DMS 273 (cell line): Measurements from ENCODE around the gene TBRG4.

Experiments used
- DNase-seq: peaks from one replicate; lab custom pipeline; 2025; ENCODE audit not compliant: unreplicated experiment; lab: John Stamatoyannopoulos, UW

The TBRG4 gene

DNA sequence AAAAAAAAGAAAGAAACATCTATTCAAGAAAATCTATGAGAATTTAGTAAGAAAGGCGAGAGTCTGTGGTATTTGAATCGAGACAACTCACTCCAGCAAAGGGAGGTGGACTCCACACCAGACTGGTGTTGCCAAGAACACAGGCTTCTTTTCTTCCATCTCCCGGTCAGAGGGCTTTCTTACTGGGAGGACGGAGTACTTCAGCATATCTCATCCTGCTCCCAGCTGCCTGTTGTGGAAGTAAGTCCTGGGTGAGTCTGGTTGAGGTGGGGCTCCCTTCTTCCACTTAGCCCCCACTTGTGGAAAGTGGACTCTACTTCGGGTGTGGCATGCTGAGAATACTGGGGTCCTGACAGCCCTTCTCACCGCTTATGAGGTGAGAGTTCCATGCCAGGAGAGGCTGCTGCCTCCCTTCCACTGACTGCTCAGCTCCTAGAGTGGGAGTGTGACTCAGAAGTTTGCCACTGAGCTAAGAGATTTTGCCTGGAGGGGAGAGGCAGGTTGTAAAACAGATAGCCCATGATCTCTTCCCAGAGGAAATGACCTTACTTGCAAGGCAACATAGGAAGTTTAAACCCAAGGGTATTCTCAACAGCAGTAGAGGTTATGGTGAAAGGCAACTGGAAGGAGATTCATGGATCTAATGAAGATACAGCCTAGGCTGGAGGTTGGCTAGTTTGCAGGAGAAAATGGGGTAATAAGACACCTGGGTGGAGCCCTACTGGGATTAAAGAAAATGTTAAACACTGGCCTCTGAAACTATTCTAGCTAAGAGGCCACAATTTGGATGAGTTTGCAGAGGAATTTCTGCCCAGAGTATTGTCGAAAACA is 19.2 kb downstream of the TBRG4 start:
- DNase-seq: no peak

DNA sequence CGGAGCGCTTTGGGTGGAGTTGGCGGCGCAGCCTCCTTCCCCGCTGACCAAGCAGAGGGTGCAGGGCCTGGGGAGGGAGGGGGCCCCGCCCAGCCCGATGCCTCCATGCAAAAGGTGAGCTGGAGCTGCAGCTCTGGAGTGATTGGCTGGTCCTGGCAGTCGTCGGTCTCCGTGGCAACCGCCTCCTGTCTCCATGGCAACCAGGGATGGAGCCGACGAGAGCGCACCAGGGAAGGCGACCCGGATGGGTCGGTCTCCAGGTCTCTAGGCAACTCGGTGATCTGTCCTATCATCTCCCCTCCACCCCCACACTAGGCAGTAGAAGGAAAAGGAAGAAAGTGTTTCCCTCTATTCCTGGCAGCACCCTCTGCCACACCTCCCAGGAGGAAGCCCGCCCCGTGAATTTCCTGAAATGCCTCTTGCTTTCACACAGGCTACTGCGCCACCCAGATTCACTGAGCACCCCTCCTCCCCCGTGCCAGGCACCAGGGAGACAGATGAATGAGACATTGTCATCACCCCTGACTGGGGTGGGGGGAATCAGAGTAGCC is 22.1 kb downstream of the TBRG4 start:
- DNase-seq: peak; percentile 93

DNA sequence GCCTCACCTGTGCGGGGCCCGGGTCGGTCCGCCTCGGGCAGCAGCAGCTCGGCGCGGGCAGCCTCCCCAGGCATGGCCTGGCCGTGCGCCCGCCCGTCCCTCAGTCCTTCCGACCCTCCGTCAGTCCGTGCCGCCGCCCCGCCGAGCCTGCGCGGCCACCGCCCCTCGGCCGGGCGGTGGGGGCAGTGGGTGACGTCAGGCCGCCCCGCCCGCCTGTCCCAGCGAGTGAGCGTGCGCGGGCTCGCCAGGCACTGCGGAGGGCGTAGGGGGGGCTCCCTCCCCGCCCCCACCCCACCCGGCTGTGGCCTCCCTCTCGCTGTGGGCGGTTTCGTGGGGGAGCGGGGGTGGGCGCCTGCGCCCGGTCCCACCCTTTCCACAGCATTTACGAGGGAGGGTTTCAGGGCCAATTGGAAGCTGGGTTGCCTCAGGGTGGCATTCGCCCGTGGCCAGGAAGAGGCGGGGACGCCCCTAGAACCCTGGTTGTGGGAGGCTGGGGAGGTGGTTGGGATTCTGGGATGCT is 22.6 kb downstream of the TBRG4 start, which contains the start of gene NACAD:
NACAD (minus strand) TSS at position 149 of the 520 bp plus-strand sequence; CDS start at position 74, 75 bp downstream.
- peak; percentile 81 for DNase-seq

DNA sequence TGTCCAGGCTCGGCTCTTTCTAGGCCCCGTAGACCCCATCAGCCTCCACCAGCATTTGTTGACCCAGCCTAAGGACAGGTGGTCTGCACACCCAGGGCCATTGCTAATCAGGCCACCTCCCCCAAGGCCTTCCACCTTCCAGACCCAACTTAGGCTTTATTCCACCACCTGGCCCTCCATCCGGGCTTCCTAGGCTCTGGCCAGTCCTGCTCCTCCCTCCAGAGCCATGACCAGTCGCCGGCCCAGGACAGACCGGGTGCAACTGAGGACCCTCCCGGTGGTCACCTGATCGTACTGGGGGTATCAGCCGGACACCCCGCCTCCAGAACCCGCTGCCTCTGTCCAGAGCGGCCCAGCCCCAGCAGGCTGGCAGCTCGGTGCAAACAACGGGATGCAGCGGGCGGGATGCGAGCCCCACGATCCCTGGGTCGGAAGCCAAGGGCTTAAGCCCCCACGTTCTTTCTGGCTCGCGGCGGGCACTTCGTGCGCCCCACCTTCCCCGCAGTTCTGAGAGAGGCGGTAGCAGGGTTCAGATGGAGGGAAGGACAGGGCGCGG is 23.3 kb downstream of the TBRG4 start:
- no peak for DNase-seq

DNA sequence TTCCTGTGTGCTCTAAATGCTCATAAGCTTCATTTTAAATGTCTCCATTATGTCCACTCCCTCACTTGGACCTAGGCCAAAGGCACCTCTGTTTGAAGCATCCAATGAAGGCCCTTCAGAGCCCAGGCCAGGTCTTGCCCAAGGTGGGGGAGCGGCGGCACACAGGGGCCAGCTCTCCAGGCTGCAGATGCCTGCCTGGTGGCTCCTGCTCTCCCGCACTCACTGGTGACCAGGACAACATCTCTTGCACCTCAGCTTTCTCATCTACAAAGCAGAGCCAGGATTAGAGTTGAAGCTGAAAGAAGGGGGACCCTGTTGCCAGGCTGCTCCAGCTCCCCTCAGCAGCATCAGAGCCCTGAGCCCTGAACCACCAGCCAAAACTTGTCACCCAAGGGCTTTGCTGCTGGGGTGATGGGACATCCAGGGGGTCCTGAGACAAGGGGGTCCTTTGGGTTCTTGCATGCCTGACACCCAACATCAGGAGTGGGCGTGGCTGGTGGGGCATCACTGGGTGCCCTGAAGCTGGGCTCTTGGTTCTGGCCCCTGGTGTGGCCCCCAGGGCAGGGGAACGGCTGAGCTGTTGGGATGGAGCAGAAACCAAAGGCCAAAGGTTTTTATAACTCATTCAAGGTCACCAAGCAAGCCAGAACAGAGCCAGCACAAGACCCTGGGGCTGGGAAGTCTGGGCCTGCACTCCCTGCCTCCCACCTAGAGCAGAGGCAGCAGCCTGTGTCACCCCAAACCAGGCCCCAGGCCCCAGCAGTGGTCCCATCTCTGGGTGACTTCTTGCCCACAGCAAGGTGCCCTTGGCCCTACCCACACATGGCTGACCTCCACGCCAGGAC is 24.0 kb downstream of the TBRG4 start:
- DNase-seq: no peak

DNA sequence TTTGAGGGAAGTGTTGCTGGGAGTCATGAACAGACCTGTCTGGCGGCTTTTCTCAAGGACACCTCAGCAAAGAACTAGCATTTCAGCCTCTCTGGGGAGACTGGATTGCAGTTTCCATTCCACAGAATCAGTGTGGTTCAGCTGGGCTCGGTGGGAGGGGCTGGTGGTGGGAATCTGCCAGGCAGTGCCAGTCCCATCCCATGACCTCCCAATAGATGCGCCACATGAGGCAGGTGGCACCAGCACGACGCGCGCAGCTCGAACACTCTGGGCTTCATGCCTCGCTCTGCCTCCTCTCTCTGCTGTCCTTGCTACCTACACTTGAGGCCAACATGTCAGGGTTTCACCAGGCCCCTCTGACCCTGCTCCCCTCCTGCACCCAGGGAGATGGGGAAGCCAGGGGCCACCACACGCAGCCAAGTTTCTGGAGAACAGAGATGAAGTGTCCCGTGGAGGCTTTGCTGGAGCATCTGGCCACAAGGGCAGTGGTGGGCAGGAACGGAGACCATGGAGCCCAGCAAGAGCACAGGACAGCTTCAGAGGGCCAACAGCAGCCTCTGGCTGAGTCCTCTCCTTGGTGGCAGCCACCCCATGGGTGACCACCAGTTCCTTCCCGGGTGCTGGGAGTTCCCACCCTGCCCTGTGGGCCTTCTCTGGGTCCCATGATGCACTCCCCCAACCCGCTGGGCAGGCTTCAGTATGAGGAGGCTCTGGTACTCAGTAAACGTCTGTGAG is 25.0 kb downstream of the TBRG4 start:
- peak; percentile 26 for DNase-seq

DNA sequence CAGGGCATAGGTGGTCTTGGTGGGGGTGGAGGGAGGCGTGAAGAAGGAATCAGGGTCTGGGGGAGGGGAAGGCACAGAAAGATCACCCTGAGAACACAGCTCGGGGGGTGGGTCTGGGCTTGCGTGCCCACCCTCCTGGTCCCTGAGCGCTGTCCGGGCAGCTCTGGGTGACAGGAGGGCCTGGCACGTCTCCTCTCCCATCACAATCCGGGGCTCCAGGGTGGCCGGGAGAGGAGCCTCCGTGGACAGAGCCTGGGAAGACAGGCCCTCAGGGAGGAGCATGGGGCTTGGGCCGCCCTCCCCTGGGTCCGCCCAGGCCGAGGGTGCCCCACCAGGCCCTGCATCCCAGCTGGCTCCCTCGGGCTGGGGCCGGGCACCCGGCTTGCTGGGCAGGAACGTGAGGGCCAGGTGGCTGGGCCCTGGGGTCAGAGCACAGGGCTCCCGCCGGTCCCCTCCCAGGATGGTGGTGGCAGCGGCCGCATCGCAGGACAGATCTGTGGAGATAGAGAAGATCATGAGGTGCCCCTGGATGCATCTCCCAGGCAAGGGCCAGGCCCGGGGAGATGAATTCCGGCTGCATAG is 25.8 kb downstream of the TBRG4 start:
- DNase-seq: no peak

DNA sequence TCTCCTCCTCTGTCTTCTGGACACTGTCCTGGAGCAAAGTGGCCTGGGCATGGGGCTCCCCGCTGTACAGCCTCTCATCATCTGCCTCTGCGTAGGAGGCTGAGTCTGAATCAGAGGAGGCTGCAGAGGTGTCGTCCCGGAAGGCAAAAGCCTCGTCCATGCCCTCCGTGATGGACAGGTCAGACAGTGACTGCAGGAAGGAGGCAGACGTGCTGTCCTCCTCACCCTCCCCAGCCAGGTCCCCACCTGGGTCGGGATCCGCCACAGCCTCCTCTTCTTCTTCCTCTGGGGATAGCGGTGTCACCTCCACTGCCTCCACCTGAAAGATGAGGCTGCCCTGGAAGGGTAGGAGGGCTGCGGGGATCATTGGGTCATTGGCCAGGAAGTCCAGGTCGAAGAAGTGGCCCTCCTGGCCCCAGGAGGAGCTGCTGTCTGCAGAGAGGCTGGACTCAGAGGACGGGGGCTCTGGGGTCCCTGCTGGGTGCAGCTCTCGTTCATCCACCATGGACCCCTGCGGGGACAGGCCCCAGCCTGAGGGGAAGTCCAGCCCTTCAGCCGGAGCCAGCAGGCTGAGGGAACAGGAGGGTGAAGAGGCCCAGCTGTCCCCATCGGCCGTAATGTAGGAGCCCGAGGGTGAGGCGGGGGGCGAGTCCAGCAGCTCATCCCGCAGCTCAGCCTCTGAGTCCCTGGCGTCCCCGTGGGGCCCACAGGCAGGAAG is 26.4 kb downstream of the TBRG4 start:
- DNase-seq: no peak

DNA sequence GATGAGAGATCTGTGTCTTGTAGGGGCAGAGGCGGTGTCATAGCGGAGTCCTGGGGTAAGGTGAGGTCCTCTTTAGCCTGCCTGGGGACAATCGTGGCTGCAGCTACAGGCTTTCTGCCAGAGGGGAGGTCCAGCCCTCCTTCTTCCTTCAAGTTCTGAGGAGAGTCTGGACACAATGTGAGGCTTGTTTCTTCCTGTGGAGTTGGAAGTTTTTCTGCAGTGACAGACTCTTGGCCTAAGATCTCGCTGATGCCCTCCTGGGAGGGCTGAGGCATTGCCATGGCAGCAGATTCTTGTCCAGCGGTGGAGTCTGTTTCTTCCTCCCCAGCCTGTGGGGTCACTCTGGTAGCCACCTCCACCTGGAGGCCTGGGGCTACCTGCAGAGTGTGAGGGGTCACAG is 27.2 kb downstream of the TBRG4 start:
- no peak for DNase-seq

DNA sequence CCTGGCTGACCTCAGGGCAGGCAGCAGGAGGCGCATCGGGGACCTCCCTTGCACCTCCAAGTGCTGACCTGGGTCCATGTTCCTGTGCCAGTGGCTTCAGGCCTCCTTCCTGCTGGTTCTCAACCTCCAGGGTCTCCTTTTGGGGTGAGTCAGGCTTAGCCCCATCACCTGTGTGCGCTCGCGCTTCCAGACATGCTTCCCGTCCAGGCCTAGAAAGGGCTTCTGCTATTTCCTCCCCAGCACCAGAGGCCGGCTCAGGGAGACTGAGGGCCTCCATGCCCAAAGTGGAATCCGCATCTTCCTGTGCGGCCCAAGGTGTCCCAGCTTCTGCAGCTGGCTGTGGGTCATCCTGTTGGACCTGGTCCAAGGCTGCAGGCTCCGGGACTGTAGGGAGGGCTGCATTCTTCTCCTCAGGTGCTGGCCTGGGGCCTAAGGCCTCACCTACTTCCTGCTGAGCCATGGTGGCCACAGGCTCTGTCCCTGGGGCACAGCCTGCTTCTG is 28.6 kb downstream of the TBRG4 start:
- no peak for DNase-seq

DNA sequence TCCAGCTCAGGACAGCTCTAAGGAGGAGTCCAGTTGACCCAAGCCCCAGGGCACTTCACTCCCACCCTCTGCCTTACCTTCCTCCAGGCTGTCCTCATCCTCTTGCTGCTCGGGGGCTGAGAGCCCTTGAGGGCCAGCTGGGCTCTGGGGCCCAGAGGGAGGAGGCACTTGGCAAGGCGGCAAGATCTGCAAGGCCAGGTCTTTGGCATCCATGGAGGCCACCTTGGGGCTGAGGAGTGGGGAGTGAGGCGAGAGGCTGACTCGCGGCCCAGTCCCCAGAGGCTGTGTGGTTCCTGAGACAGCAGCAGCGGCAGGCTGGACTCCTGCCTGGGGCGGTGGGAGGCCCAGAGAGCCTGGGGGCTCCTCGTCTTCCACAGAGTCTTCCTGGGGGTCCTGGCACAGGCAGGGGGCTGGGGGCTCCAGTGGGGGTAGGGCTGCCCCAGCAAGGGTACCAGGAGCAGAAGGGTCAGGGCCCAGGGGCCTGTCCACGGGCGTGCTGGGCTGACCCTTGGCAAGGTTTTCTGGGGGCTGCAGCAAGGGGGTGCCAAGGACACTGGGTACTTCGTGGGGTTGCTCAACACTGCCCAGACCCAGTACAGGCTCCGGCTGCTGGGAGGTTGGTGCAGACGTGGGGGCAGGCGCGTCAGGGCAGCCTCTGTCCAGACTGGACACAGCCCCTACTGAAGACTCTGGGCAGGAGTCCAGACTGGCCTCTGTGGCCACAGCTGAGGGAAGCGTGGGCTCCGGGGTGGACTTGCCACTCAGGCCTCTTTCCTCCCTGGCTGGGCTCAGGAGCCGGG is 29.3 kb downstream of the TBRG4 start:
- DNase-seq: peak; percentile 39

DNA sequence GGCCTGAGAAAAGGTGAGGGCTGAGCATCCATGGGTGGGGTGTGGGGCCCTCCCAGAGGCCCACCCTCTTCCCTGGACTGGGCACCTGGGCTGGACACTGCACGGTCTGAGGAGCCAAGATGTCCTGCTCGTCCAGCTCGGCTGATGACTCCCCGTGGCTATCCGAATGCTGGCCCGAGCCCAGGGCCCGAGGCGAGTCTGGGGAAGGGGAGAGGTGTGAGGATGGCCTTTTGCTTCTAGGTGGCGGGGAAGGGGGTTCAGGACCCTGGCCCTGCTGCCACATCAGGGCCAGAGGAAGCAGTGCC is 29.9 kb downstream of the TBRG4 start:
- DNase-seq: no peak

DNA sequence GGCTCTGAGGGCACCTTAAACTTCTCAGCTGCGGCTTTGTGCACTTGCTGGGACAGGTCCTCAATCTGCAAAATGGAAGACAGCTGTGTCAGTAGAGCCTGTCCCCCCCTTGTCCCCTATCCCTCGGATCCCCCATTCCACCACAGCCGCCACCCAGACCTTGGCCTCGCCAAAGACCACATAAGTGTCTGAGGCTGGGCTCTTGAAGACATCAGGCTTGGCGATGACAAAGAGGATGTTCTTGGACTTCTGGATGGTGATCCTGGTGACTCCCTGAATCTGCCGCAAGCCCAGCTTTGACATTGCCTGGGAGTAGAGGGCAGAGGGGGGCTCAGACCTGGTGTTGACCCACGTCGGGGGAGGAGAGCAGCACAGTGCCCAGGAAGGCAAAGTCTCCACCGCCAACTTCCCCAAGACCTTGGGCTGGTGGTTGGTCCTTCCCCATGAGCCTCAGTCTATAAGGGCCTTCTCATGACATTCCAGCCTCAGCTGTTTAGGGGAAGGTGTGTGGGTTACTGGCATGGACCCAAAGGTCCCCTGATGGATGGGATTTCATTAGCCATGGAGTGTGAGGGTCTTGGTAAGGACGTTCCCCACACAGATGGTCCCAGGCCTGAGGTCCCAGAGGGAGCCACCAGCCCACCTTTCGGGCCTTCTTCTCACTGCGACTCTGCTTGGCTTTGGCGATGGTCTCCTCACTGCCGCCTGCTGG is 30.4 kb downstream of the TBRG4 start:
- DNase-seq: no peak

DNA sequence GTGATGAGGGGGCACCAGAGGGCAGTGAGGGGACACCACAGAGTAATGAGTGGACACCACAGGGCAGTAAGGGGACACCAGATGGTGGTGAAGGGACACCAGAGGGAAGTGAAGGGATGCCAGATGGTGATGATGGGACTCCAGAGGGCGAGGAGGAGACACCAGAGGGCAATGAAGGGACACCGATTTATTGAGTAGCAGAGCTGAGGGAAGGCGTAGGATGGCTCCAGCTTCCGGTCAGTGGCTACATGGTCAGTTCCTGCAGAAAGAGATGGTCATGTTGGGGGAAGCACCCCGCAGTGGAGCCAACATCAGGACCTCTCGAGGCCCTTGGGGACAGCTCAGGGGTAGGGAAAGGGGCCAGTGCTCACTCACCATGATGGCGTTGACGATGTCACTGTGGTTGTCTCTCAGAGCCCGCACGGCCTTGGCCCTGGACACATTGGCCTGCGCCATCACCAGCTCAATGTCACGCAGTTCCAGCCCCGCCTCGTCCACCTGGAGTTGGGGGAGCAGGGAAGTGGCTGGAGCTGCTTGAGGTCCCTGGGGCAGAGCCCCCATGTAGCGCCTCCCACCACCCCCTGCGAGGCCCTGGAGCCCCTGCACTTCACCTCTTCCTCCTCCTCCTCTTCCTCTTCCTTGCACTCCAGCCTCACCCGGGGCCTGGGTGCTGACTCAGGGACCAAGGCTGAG is 31.1 kb downstream of the TBRG4 start:
- DNase-seq: peak; percentile 57

DNA sequence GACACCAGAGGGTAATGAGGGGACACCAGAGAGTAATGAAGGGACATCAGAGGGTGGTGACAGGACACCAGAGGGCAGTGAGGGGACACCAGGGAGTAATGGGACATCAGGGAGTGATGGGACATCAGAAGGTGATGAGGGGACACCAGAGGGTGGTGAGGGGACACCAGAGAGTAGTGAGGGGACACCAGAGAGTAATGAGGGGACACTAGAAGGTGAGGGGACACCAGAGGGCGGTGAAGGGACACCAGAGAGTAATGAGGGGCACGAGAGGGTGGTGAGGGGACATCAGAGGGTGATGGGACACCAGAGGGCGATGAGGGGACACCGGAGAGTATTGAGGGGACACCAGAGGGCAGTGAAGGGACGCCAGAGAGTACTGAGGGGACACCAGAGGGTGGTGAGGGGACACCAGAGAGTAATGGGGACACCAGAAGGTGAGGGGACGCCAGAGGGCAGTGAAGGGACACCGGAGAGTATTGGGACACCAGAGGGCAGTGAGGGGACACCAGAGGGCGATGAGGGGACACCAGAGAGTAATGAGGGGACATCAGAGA is 33.3 kb downstream of the TBRG4 start:
- DNase-seq: no peak

DNA sequence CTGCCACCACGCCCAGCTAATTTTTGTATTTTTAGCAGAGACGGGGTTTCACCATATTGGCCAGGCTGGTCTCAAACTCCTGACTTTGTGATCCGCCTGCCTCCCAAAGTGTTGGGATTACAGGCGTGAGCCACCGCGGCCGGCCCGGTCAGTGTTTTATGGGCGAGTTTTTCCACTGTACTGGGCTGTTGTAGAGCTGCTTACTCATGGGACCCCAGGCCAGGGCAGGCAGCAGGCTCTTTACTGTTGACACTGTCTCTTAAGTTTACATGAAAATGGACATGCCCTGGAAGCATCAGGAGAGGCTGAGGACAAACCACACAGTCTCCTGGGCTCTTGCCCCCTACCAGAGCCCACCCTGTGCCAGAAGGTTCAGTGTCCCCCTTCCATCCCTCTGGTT is 33.9 kb downstream of the TBRG4 start:
- no peak for DNase-seq

DNA sequence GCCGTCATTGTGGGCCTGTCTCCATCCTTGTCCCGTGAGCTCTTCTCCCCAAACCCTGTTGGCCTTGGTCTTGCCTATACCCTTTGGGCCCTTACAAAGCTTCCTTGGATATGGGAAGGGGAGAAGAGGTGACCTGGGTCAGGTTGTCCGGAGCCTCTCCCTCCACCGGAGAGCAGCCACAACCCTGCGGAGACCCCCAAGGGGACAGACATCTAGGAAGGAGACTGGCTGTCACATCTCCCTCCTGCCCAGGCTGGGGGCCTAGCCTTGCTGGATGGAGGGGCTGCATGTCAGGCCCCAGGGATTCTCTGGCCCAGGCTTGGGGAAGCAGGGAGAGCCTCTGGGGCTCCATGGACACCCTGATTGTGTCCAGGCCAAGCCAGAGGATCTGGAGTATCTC is 34.6 kb downstream of the TBRG4 start:
- no peak for DNase-seq
